GM11168 (cell line): ENCODE measurements around the gene PTCSC3.
"Not testable (repeated sequence)": the region's sequence is repeated elsewhere in the genome, so short reads cannot be mapped to it uniquely, and the experiment has no call there.

Experiments used
- in situ Hi-C: fragments of 300-500 bp; cut with MboI; formaldehyde crosslinking; loops from one replicate; pipeline ENCODE4 v1.12.0; 2022; ENCODE audit warnings: low sequenced_read_pairs; ENCODE audit not compliant: unreplicated experiment

The PTCSC3 gene

DNA sequence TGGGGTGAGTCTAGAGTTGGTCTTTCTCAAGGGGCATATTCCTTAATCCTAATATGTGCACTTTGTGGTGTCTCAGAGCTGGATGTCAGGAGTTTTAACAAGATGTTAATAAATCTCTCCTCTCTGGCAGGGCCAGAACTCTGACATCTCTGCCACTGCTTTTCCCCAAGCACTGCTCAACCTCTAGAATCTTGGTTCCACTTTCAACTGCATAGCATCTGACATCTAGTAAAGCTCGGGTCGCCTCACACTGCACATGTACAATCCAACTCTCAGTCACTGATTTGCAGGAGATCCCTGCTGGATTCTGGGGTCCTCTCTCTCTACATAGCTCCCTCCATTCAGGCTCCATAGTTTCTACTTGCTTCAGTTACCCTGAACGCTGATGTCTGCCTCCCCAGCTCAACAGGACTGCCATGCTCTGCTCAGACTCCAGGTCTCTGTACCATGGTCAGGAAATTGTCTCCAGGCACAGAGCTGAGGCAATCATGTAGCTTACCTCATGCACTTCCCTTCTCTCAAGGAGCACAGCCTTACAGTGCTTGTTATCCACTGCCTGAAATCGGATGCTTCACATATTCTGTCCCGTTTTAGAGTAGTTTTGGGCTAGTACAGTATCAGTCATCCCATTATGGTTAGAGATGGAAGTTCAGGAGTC lies 1.6 kb downstream of the PTCSC3 start:
- in situ Hi-C loops = no loop called here

DNA sequence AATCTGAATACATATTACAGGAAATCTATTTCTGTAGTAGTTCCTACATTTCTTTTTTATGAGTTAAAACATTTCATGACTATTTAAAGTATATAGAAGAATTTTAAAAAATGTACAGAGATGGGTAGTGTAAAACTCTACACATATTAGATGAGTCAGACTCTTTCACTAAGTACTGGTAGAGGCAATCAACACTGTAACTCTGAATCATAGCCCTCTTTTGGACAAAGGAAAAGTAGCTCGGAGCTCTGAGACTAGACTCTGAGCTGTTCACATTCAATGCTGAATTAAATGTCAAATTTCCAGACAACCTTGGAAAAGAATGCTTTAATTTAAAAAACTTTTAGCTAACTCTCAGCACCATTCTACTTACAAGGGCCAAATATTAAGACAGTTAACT lies 3.4 kb downstream of the PTCSC3 start:
- in situ Hi-C loops = no loop called here

- in situ Hi-C loops = no loop called here
Measured at GRCh38 chr14:36171607-36172006, 4.9 kb downstream of the PTCSC3 start.

GRCh38 chr14:36167431-36167830 lies 9.1 kb downstream of the PTCSC3 start:
- in situ Hi-C loops = no loop called here

- in situ Hi-C loops = no loop called here
Measured at GRCh38 chr14:36163451-36163850, 13.1 kb downstream of the PTCSC3 start.

DNA sequence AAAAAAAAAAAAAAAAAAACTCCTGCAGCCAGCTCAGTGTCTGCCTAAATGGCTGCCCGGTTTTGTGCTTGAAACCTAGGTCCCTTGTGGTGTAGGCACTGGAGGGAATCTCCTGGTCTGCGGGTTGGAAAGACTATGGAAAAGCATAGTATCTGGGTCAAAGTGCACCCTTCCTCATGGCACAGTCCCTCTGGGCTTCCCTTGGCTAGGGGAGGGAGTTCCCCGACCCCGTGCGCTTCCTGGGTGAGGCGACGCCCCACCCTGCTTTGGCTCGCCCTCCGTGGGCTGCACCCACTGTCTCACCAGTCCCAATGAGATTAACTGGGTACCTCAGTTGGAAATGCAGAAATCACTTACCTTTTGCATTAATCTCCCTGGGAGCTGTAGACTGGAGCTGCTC lies 14.3 kb downstream of the PTCSC3 start:
- in situ Hi-C loops = no loop called here

DNA sequence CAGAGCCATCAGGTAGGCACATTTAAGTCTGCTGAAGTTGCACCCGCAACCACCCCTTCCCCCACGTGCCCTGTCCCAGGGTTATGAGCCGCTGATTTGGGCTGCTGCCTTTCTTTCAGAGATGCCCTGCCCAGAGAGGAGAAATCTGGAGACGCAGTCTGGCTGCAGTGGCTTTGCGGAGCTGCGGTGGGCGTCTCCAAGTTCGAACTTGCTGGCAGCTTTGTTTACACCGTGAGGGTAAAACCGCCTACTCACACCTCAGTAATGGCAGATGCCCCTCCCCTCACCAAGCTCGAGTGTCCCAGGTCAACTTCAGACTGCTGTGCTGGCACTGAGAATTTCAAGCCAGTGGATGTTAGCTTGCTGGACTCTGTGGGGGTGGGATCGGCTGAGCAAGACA lies 14.7 kb downstream of the PTCSC3 start:
- in situ Hi-C loops = no loop called here

GRCh38 chr14:36151335-36151734 lies 25.2 kb downstream of the PTCSC3 start:
- in situ Hi-C loops = no loop called here

DNA sequence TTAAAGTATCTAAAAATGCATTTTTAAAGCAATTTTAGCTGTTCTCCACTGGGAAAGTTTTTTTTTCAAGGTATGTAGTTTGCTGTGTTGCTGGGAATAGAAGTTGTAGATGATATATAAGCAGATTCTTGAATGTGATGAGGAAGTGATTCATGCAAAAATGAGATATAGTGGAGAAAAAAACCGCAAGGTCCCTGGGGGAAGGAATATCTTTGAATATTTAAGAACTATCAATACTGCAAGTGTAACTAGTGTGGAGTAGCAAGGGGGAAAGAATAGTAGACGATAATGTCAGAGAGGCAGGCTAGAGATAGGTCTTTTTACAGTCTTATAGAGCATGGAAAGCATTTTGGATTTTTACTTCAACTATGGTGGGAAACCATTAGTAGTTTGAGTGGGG lies 42.5 kb downstream of the PTCSC3 start:
- in situ Hi-C loops = no loop called here

DNA sequence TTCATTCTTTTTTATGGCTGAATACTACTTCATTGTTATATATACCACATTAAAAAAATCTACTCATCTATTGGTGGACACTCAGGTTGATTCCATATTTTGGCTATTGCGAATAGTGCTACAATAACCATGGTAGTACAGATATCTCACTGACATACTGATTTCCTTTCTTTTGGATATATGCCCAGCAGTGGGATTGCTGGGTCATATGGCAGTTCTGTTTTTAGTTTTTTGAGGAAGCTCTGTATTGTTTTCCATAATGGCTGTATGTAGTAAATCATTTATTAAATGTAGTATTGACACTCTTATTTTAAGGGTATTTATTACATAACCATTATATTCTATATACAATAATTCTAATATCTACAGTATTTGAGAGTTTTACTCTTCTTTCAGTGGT lies 43.7 kb downstream of the PTCSC3 start:
- in situ Hi-C loops = no loop called here

DNA sequence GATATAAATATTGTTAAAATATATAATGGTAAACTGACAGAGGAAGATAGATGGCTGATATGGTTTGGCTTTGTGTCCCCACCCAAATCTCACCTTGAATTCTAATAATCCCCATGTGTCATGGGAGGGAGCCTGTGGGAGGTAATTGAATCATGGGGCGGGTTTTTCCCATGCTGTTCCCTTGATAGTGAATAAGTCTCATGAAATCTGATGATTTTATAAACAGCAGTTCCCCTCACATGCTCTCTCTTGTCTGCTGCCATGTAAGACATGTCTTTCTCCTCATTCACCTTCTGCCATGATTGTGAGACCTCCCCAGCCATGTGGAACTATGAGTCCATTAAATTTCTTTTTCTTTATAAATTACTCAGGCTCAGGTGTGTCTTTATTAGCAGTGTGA lies 46.3 kb downstream of the PTCSC3 start:
- in situ Hi-C loops = no loop called here

DNA sequence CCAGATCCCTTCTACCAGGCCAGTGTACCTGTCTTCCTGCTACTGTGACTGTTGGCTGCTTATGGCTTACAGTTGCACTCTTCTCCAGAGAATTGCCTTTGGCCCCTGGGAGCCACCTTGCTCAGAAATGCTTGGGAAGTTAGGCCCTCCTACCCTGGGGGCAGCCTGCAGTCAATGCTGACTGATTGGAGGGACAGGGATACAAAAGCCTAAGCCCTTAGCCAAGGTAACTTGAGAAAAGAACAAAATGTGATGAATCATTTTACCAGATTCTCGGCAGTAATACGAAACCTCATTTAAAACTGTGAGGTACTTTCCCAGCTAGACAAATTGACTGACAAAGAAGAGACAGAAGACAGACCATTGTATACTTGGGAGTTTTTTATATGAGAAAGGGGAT lies 47.3 kb downstream of the PTCSC3 start:
- in situ Hi-C loops = no loop called here

DNA sequence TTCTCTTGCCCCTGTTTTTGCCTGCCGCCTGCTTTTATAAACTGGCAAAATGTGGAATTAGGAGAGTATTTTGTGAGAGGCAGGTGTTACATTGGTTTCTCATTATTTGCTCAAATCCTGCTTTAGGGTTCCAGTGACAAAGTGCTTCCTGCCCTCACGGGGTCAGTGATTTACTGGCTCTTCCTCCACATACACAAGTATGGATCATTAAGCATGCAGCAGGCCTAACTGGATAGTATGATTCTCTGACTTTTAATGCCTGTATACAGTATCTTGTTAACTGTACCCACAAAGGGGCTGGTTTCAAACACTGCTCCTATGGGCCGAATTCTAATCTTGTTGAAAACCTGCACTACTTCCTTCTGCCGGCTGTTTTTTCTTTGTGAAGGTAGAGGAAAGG lies 63.2 kb downstream of the PTCSC3 start:
- in situ Hi-C loops = no loop called here

- in situ Hi-C loops = no loop called here
Measured at GRCh38 chr14:36111822-36112583, 64.5 kb downstream of the PTCSC3 start.

GRCh38 chr14:36105401-36105800 lies 71.1 kb downstream of the PTCSC3 start:
- in situ Hi-C loops = no loop called here

DNA sequence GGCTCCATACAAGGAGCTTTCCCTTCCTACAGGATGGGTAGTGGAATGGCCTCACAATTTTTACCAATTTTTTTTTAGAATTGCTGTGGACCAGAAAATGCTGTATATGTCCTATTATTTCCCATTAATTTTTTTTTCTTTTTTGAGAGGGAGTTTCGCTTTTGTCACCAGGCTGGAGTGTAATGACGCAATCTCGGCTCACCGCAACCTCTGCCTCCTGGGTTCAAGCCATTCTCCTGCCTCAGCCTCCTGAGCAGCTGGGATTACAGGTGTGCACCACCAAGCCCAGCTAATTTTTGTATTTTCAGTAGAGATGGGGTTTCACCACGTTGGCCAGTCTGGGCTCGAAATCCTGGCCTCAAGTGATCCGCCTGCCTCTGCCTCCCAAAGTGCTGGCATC lies 72.3 kb downstream of the PTCSC3 start:
- in situ Hi-C loops = not testable (repeated sequence)

GRCh38 chr14:36099619-36100018 lies 76.9 kb downstream of the PTCSC3 start:
- in situ Hi-C loops = no loop called here

DNA sequence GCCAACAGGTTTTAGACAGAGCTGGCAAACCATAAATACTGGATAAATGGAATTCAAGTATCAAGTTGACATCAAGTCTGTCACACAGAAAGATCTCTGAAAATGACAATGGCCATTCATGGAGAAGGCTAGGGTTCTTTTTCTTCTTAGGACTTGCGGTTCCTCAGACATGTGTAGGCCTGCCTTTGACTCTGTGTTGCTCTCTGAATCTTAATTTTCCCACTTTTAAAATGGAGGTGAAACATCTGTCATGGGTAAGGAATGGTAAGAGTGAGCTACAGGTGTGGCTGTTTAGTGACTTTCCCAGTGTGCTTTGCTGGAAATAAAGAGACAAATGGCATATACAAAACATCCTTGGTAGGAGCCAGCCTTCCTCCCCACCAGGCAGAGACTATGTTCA lies 79.2 kb downstream of the PTCSC3 start:
- in situ Hi-C loops = no loop called here

DNA sequence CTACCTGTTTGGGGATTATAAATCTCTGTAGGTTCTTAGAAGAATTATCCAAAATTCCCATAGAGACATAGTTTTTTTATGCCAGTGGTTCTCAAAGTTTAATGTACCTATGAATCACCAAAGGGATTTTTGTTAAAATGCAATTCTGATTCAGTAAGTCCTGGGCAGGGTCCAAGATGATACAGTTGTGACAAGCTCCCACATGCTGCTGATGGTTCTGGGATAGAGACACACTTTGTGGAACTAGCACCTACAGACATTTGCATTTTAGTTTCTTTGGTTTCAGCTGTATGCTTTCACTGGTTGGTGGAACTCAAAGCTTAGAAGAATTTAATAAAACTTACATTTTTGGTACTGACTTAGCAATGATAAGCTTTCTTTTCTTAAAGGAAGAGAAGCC lies 80.4 kb downstream of the PTCSC3 start:
- in situ Hi-C loops = no loop called here

GRCh38 chr14:36094963-36095362 lies 81.6 kb downstream of the PTCSC3 start:
- in situ Hi-C loops = no loop called here

DNA sequence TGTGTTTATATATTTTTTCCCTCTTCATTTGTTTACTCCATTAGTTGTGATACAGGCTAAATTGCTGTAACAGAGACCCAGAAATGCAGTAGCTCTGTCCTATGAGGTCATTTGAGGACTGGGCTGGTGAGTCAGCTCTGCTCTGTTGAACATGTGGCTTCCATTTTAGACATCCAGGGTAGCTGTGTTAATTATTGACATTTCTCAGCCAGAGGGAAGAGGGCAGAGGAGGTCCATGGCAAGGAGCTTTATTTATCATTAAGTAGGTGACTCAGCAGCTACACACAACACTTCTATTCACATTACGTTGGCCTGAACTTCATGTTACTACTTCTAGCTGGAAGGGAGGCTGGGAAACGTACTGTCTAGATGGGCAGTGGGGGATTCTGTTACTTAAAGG lies 85.4 kb downstream of the PTCSC3 start:
- in situ Hi-C loops = no loop called here

GRCh38 chr14:36087411-36087810 lies 89.1 kb downstream of the PTCSC3 start:
- in situ Hi-C loops = no loop called here
